Osteoblast (primary cell): ENCODE data around the gene DTNB. TPM values are rescaled to one million over a fixed set of nuclear protein-coding genes. Genes with fewer than 3 reads are reported as not detected.
A peak's percentile ranks its signal among the peaks of the same experiment; 100 is the strongest.

ENCODE experiments used
- DNase-seq: peaks from one replicate; pipeline ENCODE4 v3.0.0; 2011; ENCODE audit warnings: low spot score, mixed read lengths; ENCODE audit not compliant: insufficient read length; ENCODE audit errors: missing footprints
- H2AFZ ChIP-seq: 2 replicates; pipeline ENCODE4 v1.6.0; 2011; ENCODE audit warnings: mild to moderate bottlenecking, low read length
- H3K27ac ChIP-seq: 2 replicates; pipeline ENCODE4 v1.5.1; 2011; ENCODE audit warnings: mild to moderate bottlenecking, low read depth, low read length, moderate library complexity
- H3K27me3 ChIP-seq: 2 replicates; pipeline ENCODE4 v1.6.0; 2012; ENCODE audit warnings: mild to moderate bottlenecking, control low read depth, inconsistent platforms, low read length, moderate library complexity; ENCODE audit not compliant: insufficient read depth
- H3K36me3 ChIP-seq: 2 replicates; pipeline ENCODE4 v1.5.1; 2011; ENCODE audit warnings: mild to moderate bottlenecking, low read length, control low read depth, moderate library complexity; ENCODE audit not compliant: insufficient read depth
- H3K4me1 ChIP-seq: 2 replicates; pipeline ENCODE4 v1.5.1; 2011; ENCODE audit warnings: mild to moderate bottlenecking, low read length, control low read depth, moderate library complexity; ENCODE audit not compliant: insufficient read depth
- H3K4me2 ChIP-seq: 2 replicates; pipeline ENCODE4 v1.6.0; 2011; ENCODE audit warnings: mild to moderate bottlenecking, low read length; ENCODE audit not compliant: insufficient read depth
- H3K4me3 ChIP-seq: fragments of 200-600 bp; sonication (generic); 3 replicates; pipeline ENCODE4 v1.5.1; 2012; ENCODE audit warnings: mild to moderate bottlenecking, low read length, inconsistent platforms; ENCODE audit not compliant: insufficient read depth
- H3K79me2 ChIP-seq: 2 replicates; pipeline ENCODE4 v1.6.0; 2012; ENCODE audit warnings: mild to moderate bottlenecking, low read length, control low read depth, inconsistent platforms; ENCODE audit not compliant: insufficient read depth
- H3K9me3 ChIP-seq: 2 replicates; pipeline ENCODE4 v1.5.1; 2011; ENCODE audit warnings: low read depth, low read length, control low read depth
- H4K20me1 ChIP-seq: 2 replicates; pipeline ENCODE4 v1.6.0; 2012; ENCODE audit warnings: mild to moderate bottlenecking, low read length, control low read depth; ENCODE audit not compliant: insufficient read depth
- CTCF ChIP-seq: IDR thresholded peaks from 2 replicates; pipeline ENCODE4 v1.5.1; 2011; ENCODE audit warnings: mild to moderate bottlenecking, low read depth, low read length, moderate library complexity; ENCODE audit errors: extremely low read depth
- total RNA-seq: library from RNA; depleted of rRNA; stranded (reverse); fragments of >200 nt; gene quantifications from 2 replicates; pipeline ENCODE4 v1.2.3, GENCODE V29; 2012

Gene DTNB
- total RNA-seq, 1 donor, result 9.8 TPM

- Histone ChIP-seq H3K9me3 (no peaks in the 10 kb centered on the region), H3K27ac (no peak overlapping the region), H2AFZ (no peak overlapping the region), H4K20me1 (no peaks in the 10 kb centered on the region), H3K4me3 (no peak overlapping the region), H3K36me3 (no peaks in the 10 kb centered on the region), H3K79me2 (no peaks in the 10 kb centered on the region), H3K4me1 (no peaks in the 10 kb centered on the region), H3K4me2 (no peak overlapping the region), H3K27me3 (no peaks in the 10 kb centered on the region)
- TF ChIP-seq CTCF, result no peak
- DNase-seq, result no peak
These were observed 275.6 kb downstream of the DTNB start for GRCh38 chr2:25397777-25398176.

- H3K4me2 ChIP-seq, result no peak overlapping the region
- no peak for TF ChIP-seq CTCF
- H3K9me3 ChIP-seq, result no peaks in the 10 kb centered on the region
- H4K20me1 ChIP-seq, result no peaks in the 10 kb centered on the region
- H3K27me3 ChIP-seq, result no peaks in the 10 kb centered on the region
- H3K79me2 ChIP-seq, result no peaks in the 10 kb centered on the region
- peak; percentile 54 for DNase-seq
- H3K27ac ChIP-seq, result no peak overlapping the region
- H3K36me3 ChIP-seq, result no peaks in the 10 kb centered on the region
- H3K4me1 ChIP-seq, result no peaks in the 10 kb centered on the region
- H3K4me3 ChIP-seq, result no peak overlapping the region
- no peak overlapping the region for H2AFZ ChIP-seq
These were observed 284.2 kb downstream of the DTNB start for GRCh38 chr2:25389161-25389560.

- no peak overlapping the region for H2AFZ ChIP-seq
- H3K4me2 ChIP-seq, result no peak overlapping the region
- H3K79me2 ChIP-seq, result no peaks in the 10 kb centered on the region
- no peaks in the 10 kb centered on the region for H3K27me3 ChIP-seq
- no peak for TF ChIP-seq CTCF
- H4K20me1 ChIP-seq, result no peaks in the 10 kb centered on the region
- no peaks in the 10 kb centered on the region for H3K9me3 ChIP-seq
- DNase-seq, result no peak
- H3K36me3 ChIP-seq, result no peaks in the 10 kb centered on the region
- H3K27ac ChIP-seq, result no peak overlapping the region
- no peak overlapping the region for H3K4me3 ChIP-seq
- H3K4me1 ChIP-seq, result no peaks in the 10 kb centered on the region
These were observed 284.9 kb downstream of the DTNB start for GRCh38 chr2:25388491-25388890.

- no peak overlapping the region for H2AFZ ChIP-seq
- H3K4me3 ChIP-seq, result no peak overlapping the region
- no peaks in the 10 kb centered on the region for H3K36me3 ChIP-seq
- no peak for DNase-seq
- H3K27ac ChIP-seq, result no peak overlapping the region
- no peaks in the 10 kb centered on the region for H3K9me3 ChIP-seq
- no peaks in the 10 kb centered on the region for H3K4me1 ChIP-seq
- H4K20me1 ChIP-seq, result no peaks in the 10 kb centered on the region
- TF ChIP-seq CTCF, result no peak
- H3K79me2 ChIP-seq, result no peaks in the 10 kb centered on the region
- H3K4me2 ChIP-seq, result no peak overlapping the region
- no peaks in the 10 kb centered on the region for H3K27me3 ChIP-seq
These were observed 285.4 kb downstream of the DTNB start for GRCh38 chr2:25387876-25388449.
